ENCODE data around the gene LENG8.

DNA sequence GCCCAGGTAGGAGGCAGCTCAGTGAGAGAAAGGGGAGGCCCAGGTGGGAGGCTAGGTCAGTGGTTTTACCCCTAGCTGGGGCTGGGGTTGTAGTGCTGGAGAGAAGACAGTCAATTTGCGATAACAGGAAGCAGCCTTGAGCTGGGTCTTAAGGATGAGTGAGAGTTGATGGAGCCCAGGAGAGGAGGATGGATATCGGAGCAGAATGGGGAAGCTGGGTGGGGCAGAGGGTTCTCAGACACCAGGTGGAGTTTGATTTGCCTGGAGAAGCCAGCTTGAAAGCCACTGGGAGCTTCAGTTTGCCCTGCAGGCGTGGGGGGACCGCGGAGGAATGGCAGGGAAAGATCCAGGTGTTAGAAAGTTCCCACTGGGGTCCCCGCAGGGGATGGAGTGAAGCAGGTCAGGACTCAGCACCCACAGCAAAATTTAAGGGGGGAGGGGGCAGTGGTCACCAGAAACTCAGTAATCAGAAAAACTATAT is 24.9 kb downstream of the LENG8 start:
- TF ChIP-seq MYC (CRISPR knock-in tag; IDR thresholded peaks at IDR 0.05; ENCODE audit: borderline replicate concordance) (no peak), PLRG1 (conservative IDR thresholded peaks at IDR 0.05) (no peak), ZNF33A (CRISPR knock-in tag; IDR thresholded peaks at IDR 0.05; ENCODE audit: borderline replicate concordance) (no peak), FOXJ3 (CRISPR knock-in tag; IDR thresholded peaks at IDR 0.05; ENCODE audit: borderline replicate concordance) (no peak)
- TF ChIP-seq, protein P1, sequence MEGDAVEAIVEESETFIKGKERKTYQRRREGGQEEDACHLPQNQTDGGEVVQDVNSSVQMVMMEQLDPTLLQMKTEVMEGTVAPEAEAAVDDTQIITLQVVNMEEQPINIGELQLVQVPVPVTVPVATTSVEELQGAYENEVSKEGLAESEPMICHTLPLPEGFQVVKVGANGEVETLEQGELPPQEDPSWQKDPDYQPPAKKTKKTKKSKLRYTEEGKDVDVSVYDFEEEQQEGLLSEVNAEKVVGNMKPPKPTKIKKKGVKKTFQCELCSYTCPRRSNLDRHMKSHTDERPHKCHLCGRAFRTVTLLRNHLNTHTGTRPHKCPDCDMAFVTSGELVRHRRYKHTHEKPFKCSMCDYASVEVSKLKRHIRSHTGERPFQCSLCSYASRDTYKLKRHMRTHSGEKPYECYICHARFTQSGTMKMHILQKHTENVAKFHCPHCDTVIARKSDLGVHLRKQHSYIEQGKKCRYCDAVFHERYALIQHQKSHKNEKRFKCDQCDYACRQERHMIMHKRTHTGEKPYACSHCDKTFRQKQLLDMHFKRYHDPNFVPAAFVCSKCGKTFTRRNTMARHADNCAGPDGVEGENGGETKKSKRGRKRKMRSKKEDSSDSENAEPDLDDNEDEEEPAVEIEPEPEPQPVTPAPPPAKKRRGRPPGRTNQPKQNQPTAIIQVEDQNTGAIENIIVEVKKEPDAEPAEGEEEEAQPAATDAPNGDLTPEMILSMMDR (CRISPR knock-in tag; IDR thresholded peaks at IDR 0.05): no peak
- TF ChIP-seq, protein P2, sequence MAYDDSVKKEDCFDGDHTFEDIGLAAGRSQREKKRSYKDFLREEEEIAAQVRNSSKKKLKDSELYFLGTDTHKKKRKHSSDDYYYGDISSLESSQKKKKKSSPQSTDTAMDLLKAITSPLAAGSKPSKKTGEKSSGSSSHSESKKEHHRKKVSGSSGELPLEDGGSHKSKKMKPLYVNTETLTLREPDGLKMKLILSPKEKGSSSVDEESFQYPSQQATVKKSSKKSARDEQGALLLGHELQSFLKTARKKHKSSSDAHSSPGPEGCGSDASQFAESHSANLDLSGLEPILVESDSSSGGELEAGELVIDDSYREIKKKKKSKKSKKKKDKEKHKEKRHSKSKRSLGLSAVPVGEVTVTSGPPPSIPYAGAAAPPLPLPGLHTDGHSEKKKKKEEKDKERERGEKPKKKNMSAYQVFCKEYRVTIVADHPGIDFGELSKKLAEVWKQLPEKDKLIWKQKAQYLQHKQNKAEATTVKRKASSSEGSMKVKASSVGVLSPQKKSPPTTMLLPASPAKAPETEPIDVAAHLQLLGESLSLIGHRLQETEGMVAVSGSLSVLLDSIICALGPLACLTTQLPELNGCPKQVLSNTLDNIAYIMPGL (CRISPR knock-in tag; IDR thresholded peaks at IDR 0.05; ENCODE audit: borderline replicate concordance in 1 of 2, low read depth in 1 of 2): no peak

All from HepG2 (cell line).